CD4-positive, alpha-beta T cell treated with Interleukin-2 at 100 ng/mL for 4 hours (primary cell): ENCODE measurements around the gene SERPINB12.
A peak's percentile ranks its signal among the peaks of the same experiment; 100 is the strongest.

Experiments used
- DNase-seq: peaks from one replicate; pipeline ENCODE4 v3.0.0-alpha.2; 2020; ENCODE audit warnings: low spot score

Gene SERPINB12, protein sequence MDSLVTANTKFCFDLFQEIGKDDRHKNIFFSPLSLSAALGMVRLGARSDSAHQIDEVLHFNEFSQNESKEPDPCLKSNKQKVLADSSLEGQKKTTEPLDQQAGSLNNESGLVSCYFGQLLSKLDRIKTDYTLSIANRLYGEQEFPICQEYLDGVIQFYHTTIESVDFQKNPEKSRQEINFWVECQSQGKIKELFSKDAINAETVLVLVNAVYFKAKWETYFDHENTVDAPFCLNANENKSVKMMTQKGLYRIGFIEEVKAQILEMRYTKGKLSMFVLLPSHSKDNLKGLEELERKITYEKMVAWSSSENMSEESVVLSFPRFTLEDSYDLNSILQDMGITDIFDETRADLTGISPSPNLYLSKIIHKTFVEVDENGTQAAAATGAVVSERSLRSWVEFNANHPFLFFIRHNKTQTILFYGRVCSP

GRCh38 chr18:63542069-63542468, at the start of gene SERPINB12:
Gene SERPINB12 (plus strand): TSS chr18:63542369. CDS start chr18:63556160, 13,791 bp downstream.
- no peak for DNase-seq

- no peak for DNase-seq
These were observed 49.3 kb upstream of the SERPINB12 start for GRCh38 chr18:63492851-63493250.

- no peak for DNase-seq
These were observed 46.5 kb upstream of the SERPINB12 start for GRCh38 chr18:63495675-63496074.

- DNase-seq: peak; percentile 29
These were observed 36.4 kb upstream of the SERPINB12 start for GRCh38 chr18:63505566-63506335.

DNA sequence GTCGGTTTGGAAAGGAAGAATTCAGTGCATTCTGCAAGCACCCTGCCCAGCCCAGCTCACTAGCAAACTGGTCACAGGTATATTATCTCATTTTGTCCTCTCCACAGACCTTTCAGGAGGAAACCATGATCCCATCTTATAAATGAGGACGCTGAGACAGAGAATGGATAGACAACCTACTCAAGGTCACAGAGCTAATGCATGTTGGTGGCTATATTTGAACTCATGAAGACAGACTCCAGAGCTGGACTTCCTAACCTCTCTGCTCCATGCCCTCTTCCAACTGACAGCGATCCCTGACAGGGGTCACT, 35.9 kb upstream of the SERPINB12 start:
- no peak for DNase-seq

DNA sequence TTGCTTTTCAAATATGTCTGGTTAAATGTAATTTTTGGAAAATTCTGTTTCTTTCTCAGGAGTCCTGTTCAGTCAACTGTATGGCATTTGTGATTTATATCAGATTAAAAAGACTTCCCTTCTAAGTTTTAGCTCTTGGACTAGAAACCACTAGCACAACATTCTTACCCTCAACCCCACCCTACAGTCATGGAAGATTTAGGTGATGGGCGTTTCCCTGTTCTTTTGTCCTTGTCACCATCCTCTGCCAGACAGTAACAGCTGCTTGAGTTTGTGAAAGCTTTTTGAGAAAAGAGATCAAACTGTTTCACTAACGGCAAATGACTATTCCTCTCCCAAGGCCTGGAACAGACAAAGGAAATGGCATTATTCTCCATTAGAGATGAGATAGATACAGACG, 33.6 kb upstream of the SERPINB12 start:
- no peak for DNase-seq

DNA sequence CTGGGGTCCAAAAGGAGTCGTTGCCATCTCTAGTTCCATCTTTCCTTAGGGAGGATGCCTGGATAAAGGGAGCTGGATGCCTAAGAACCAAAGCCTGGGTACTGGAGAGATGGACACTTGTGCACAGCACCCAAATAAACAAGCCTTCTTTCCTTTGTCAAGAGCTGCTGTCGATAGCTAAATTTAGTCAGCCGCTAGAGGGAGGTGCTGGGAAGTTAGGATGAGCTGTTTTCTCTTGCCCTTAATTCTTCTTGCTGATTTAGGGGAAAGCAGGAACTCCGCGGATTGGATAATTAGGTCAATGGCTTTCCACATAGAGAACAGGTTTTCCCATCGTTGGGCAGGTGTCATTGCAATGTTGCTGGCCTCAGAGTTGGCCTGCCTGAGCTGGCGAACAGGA, 30.9 kb upstream of the SERPINB12 start:
- no peak for DNase-seq

DNA sequence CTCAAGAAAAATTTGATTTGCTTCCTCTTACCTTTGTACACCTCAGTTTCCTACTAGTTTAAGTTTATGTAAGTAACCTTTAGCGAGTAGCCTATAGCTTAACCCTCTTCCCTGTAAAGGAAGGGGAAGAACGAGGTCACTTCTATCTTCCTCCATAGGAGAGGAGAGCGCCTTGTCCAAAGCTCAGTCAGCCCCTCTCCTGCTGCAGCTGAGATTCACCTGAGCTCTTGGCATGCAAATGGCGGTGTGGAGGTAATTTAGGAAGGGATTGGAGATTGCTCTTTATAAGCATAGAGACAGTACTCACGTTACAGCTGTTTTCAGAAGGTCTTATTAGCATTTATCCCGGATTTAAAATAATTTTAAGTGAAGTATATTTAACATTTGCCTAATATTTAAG, 27.8 kb upstream of the SERPINB12 start:
- no peak for DNase-seq

DNA sequence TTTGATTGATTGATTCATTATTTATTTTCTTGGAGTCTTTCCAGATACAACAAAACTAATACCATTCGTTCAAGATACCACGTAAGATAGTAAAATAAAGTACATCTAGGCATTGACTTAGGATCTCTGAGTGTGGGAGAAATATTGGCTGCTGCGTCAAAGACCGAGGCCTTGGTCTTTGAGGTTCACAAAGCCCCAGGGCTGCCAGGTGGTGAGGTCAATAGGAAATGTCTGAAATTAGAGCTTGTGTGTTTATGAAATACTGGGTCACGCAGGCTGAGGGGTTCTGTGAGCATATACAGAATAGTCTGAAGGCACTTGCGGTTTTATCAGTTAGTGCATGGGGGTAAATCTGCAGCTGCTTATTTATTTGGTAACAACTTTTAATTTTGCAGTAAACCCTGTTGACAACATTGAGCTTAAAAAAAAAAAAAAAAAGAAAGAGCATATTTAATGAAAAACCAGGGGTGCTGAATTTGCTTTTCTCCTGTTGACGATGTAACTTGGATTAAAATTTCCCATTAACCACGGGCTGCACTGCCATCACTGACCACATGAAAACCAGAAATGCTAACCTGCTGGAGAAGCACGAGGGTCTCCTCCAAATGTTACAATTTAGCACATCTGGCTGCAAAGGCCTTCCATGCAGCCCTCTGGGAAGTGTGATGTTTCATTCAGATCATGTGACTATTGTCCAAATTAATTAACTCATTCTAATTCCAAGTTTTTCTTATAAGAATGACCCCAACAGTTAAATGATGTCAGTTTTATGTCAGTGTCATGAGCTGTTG, 27.1 kb upstream of the SERPINB12 start:
- DNase-seq: no peak

DNA sequence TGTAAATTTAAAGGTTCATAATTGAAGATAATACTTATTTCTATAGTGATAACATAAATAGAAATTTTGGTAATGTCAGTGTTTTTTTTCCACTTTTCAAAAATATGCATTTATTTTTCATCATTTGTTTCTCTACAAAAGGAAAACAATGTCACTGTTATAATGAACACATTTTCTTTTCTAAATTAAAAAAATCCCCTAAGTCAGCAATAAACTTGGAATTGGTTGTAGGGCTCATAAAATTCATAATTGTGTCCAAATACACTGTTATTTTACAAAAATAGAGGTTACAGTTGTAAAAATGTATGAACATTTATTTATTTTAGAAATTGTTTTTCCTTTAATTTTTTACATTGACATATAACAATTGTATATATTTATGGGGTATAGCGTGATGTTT, 26.4 kb upstream of the SERPINB12 start:
- no peak for DNase-seq

DNA sequence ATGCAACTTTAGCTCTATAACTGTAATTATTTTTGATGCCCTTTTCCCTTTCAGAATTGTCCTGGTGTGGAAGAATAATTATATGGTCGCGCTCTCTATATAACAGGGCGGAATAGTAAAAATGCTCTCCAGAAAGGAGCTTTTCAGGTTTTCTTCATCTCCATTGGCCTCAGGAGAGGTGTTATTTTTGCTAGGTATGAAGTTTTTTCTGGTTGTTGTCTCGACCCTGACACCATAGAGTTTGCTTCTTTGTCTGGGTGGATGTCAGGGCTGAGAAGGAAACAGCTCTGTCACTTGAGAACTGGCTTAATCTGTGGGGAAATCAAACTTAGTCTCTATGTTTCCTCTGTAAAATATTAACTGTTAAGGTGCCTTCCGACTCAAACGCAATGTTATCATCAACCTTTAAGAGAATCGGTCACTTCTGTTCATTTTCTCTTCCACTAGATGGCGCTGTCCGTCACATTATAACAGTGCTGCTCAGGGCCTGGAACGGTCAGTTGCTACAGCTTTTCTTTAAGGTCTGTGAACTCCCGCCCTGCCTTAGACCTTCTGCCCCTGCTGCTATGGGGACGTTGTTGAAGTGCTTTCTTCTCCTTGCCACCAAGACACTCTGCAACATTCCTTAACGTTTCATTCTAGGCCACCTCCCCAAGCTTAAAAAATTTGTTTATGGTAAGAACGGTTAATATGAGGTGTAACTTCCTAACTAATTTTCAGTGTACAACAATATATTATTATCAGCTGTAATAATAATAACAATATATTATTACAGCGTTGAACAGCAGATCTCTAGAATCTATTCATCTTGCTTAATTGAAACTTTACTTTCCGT, 23.8 kb upstream of the SERPINB12 start:
- DNase-seq: peak; percentile 69

DNA sequence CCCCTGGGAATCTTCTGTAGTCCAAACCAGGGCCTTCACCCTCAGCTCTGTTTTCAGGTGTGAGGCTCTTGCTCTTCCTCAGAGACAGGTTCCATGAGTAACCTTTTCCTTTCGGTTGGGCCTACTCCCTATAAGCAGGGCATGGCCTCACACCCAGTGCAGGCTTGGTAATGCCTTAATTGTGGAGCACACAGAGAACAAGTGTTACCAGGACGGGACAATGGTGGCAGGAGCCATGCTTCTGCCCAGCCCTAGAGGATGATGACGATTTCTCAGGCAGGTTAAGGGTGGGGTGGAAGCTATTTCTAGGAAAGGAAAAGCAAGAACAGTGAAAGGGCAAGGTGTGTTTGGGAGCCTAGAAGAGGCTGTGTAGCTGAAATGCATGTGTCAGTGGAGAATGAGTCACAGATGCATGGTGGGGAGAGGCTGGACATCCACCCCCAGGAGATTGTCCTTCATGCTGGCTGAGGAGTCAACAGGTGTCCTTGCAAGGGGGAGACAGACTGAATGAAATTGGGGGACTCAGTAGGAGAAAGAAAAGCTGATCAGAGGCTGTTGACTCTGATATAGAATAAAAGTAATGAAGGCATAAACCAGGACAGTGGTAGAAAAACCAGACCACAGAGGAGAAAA, 22.0 kb upstream of the SERPINB12 start:
- no peak for DNase-seq

- DNase-seq: no peak
These were observed 18.5 kb upstream of the SERPINB12 start for GRCh38 chr18:63523660-63524059.

GRCh38 chr18:63527251-63527650, 14.9 kb upstream of the SERPINB12 start:
- no peak for DNase-seq

GRCh38 chr18:63528863-63529492, 13.2 kb upstream of the SERPINB12 start:
- no peak for DNase-seq

- no peak for DNase-seq
These were observed 9.7 kb upstream of the SERPINB12 start for GRCh38 chr18:63532471-63532870.

GRCh38 chr18:63534615-63535014, 7.6 kb upstream of the SERPINB12 start:
- DNase-seq: no peak

- DNase-seq: no peak
These were observed 2.2 kb upstream of the SERPINB12 start for GRCh38 chr18:63539904-63540510.

GRCh38 chr18:63544017-63544416, 1.8 kb downstream of the SERPINB12 start:
- no peak for DNase-seq

GRCh38 chr18:63545000-63545399, 2.8 kb downstream of the SERPINB12 start:
- no peak for DNase-seq
